ENCODE measurements around the gene COL11A2.

GRCh38 chr6:33171880-33172687 is 20.2 kb downstream of the COL11A2 start:
- TF ChIP-seq, protein P1, sequence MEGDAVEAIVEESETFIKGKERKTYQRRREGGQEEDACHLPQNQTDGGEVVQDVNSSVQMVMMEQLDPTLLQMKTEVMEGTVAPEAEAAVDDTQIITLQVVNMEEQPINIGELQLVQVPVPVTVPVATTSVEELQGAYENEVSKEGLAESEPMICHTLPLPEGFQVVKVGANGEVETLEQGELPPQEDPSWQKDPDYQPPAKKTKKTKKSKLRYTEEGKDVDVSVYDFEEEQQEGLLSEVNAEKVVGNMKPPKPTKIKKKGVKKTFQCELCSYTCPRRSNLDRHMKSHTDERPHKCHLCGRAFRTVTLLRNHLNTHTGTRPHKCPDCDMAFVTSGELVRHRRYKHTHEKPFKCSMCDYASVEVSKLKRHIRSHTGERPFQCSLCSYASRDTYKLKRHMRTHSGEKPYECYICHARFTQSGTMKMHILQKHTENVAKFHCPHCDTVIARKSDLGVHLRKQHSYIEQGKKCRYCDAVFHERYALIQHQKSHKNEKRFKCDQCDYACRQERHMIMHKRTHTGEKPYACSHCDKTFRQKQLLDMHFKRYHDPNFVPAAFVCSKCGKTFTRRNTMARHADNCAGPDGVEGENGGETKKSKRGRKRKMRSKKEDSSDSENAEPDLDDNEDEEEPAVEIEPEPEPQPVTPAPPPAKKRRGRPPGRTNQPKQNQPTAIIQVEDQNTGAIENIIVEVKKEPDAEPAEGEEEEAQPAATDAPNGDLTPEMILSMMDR (IDR thresholded peaks at IDR 0.05; ENCODE audit: borderline replicate concordance, extremely low read depth, low read length, poor library complexity, severe bottlenecking): no peak
- TF ChIP-seq EZH2 (IDR thresholded peaks at IDR 0.05; ENCODE audit: borderline replicate concordance, low read depth, low read length, severe bottlenecking): no peak

Measured in DND-41 (cell line).